ENCODE data around the gene GAA. TPM values are rescaled to one million over a fixed set of nuclear protein-coding genes. Genes with fewer than 3 reads are reported as not detected.
A peak's percentile ranks its signal among the peaks of the same experiment; 100 is the strongest.

The GAA gene
- total and polyA plus RNA-seq, 10 donors: 22.7 to 166 (median 95.9) TPM

- H3K4me3 ChIP-seq: peak overlapping the region in 1 of 8 donors; percentile 38
- DNase-seq: peak; percentile 74
- 32 to 54% (median 34%) methylated on average over 8 of the region's 8 CpGs for WGBS, 5 donors
- H3K9me3 ChIP-seq: no peaks in the 10 kb centered on the region
- H3K36me3 ChIP-seq: no peaks in the 10 kb centered on the region
- H3K27ac ChIP-seq: peak overlapping the region in 7 of 8 donors; percentile 78 to 94 (median 87)
- H3K4me1 ChIP-seq: peaks cover 0 to 26% (median 4%) of the 10 kb centered on the region in 6 donors
- TF ChIP-seq POLR2AphosphoS5 (IDR thresholded peaks at IDR 0.05) (peak in 1 of 3 donors; percentile 60), POLR2A (IDR thresholded peaks at IDR 0.05) (no peak), CTCF (IDR thresholded peaks at IDR 0.05 in 8 of 11, conservative IDR thresholded peaks at IDR 0.05 in 3 of 11) (no peak)
- H3K27me3 ChIP-seq (replicated peaks in 1 of 7): peaks cover 0 to 12% (median 0%) of the 10 kb centered on the region in 7 donors
- intact Hi-C loops (cut with DNase I; ENCODE audit: low total_unique reads): no loop called here
Observed at GRCh38 chr17:80092959-80093358, 8.4 kb upstream of the GAA start.

GRCh38 chr17:80095038-80095843 is 6.1 kb upstream of the GAA start:
- no peak for TF ChIP-seq POLR2A (IDR thresholded peaks at IDR 0.05)
- no peak for TF ChIP-seq POLR2AphosphoS5 (IDR thresholded peaks at IDR 0.05)
- TF ChIP-seq CTCF (IDR thresholded peaks at IDR 0.05 in 8 of 11, conservative IDR thresholded peaks at IDR 0.05 in 3 of 11): no peak
- peaks cover 1 to 29% (median 5%) of the 10 kb centered on the region in 6 donors for H3K4me1 ChIP-seq
- 76 to 89% (median 86%) methylated on average over 29 to 37 of the region's 37 CpGs for WGBS, 5 donors
- intact Hi-C loops (cut with DNase I; ENCODE audit: low total_unique reads): no loop called here
- no peaks in the 10 kb centered on the region for H3K36me3 ChIP-seq
- H3K27me3 ChIP-seq (replicated peaks in 1 of 7): peaks cover 0 to 3% (median 0%) of the 10 kb centered on the region in 7 donors
- DNase-seq: peak; percentile 76
- no peak overlapping the region for H3K27ac ChIP-seq
- H3K4me3 ChIP-seq: no peak overlapping the region
- H3K9me3 ChIP-seq: no peaks in the 10 kb centered on the region

- TF ChIP-seq CTCF (IDR thresholded peaks at IDR 0.05 in 8 of 11, conservative IDR thresholded peaks at IDR 0.05 in 3 of 11) (no peak), POLR2A (IDR thresholded peaks at IDR 0.05) (no peak), POLR2AphosphoS5 (IDR thresholded peaks at IDR 0.05) (no peak)
- peaks cover 0 to 3% (median 0%) of the 10 kb centered on the region in 7 donors for H3K27me3 ChIP-seq (replicated peaks in 1 of 7)
- 82 to 93% (median 88%) methylated on average over 10 to 16 of the region's 16 CpGs for WGBS, 5 donors
- intact Hi-C loops (cut with DNase I; ENCODE audit: low total_unique reads): no loop called here
- peak; percentile 74 for DNase-seq
- no peaks in the 10 kb centered on the region for H3K36me3 ChIP-seq
- no peak overlapping the region for H3K4me3 ChIP-seq
- H3K27ac ChIP-seq: no peak overlapping the region
- no peaks in the 10 kb centered on the region for H3K9me3 ChIP-seq
- peaks cover 8 to 36% (median 12%) of the 10 kb centered on the region in 6 donors for H3K4me1 ChIP-seq
Observed at GRCh38 chr17:80095844-80096475, 5.4 kb upstream of the GAA start.

- intact Hi-C loops (cut with DNase I; ENCODE audit: low total_unique reads): no loop called here
- TF ChIP-seq CTCF (IDR thresholded peaks at IDR 0.05 in 8 of 11, conservative IDR thresholded peaks at IDR 0.05 in 3 of 11) (no peak), POLR2AphosphoS5 (IDR thresholded peaks at IDR 0.05) (no peak), POLR2A (IDR thresholded peaks at IDR 0.05) (no peak)
- Histone ChIP-seq H3K27ac (no peak overlapping the region), H3K4me3 (no peak overlapping the region), H3K36me3 (no peaks in the 10 kb centered on the region), H3K9me3 (no peaks in the 10 kb centered on the region), H3K4me1 (peaks cover 8 to 37% (median 14%) of the 10 kb centered on the region in 6 donors), H3K27me3 (replicated peaks in 1 of 7) (peaks cover 0 to 3% (median 0%) of the 10 kb centered on the region in 7 donors)
- peak; percentile 66 for DNase-seq
- 83 to 91% (median 87%) methylated on average over 12 of the region's 12 CpGs for WGBS, 5 donors
Observed at GRCh38 chr17:80096561-80097021, 4.8 kb upstream of the GAA start.

Data from spleen (tissue), 11 donors.